ENCODE data around the gene TNFAIP8L3.

The TNFAIP8L3 gene

DNA sequence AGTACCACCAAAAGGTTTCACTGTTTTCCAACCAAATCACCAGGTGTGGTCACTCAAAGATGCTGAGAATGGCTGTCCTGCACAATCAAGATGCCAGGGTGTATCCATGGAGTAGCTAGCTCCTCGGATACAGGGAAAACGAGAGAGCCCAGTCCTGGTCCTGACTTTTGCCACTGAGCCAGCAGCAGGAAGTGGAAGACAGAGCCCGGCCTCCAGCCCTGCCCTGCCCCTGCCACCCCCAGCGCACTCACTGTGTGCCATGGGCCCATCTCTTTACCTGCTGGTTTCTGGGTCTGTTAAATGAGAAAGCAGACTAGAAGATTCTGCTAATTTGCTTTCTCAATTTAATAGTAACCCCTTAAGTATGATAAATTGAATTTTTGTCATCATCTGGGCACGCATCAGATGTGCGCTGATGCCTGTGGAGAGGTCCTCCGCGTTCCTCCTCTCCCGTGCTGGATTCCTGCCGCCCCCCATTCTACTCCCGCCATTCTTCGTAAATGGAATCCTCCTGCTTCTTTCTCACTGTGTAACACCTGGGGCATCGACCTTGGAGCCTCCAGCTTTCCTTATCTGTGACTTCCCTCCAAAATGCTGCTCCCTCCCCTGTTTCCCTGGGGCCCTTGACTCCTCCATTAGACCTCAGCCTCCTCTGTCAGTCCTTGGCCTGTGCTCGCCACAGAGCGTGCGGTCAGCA is 18.0 kb downstream of the TNFAIP8L3 start:
- Histone ChIP-seq H3K27ac (ENCODE audit: poor library complexity, severe bottlenecking) (no peak overlapping the region), H3K9me3 (ENCODE audit: severe bottlenecking) (no peaks in the 10 kb centered on the region), H3K27me3 (ENCODE audit: insufficient read depth, poor library complexity, severe bottlenecking) (no peaks in the 10 kb centered on the region), H3K36me3 (ENCODE audit: low read depth) (no peaks in the 10 kb centered on the region), H3K4me1 (ENCODE audit: insufficient read depth, poor library complexity, severe bottlenecking) (peaks cover 10% of the 10 kb centered on the region), H3K4me3 (ENCODE audit: severe bottlenecking) (no peak overlapping the region)
- no peak for ATAC-seq (ENCODE audit: low read depth)
- no peak for DNase-seq (ENCODE audit: low spot score)
- TF ChIP-seq, protein P1, sequence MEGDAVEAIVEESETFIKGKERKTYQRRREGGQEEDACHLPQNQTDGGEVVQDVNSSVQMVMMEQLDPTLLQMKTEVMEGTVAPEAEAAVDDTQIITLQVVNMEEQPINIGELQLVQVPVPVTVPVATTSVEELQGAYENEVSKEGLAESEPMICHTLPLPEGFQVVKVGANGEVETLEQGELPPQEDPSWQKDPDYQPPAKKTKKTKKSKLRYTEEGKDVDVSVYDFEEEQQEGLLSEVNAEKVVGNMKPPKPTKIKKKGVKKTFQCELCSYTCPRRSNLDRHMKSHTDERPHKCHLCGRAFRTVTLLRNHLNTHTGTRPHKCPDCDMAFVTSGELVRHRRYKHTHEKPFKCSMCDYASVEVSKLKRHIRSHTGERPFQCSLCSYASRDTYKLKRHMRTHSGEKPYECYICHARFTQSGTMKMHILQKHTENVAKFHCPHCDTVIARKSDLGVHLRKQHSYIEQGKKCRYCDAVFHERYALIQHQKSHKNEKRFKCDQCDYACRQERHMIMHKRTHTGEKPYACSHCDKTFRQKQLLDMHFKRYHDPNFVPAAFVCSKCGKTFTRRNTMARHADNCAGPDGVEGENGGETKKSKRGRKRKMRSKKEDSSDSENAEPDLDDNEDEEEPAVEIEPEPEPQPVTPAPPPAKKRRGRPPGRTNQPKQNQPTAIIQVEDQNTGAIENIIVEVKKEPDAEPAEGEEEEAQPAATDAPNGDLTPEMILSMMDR (IDR thresholded peaks at IDR 0.05; ENCODE audit: poor library complexity, severe bottlenecking), result no peak

DNA sequence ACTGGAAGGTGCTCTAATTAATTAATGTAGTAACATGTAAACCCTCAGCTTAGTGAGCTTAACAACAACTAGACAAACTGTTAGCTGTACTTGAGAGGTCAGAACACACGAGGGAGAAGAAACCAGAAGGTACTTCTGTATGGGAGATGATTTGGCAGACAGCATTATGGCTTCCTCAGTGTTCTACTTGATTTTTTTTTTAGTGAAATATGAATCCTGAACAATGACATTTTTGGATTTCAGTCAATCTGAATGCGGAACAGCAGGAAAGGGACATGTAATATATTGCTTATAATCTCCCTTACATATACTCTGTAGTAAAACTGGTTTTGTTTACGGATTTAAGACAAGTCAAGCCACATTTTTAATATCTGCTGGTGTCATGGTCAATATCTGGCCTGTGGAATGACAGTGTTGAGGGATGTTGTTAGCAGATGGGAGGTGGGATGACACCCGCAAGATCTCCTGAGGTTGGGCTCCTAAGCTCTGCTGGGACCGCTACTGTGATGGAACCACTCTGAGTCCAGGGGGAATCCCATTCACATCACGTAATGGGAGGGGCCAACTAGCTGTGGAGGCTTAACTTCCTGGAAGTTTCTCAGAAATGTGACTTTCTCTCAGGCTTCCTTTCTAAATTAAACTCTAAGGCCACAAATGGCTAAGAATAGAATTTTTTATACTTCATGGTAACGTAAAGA is 18.7 kb downstream of the TNFAIP8L3 start:
- Histone ChIP-seq H3K27me3 (ENCODE audit: insufficient read depth, poor library complexity, severe bottlenecking) (no peaks in the 10 kb centered on the region), H3K4me3 (ENCODE audit: severe bottlenecking) (no peak overlapping the region), H3K9me3 (ENCODE audit: severe bottlenecking) (no peaks in the 10 kb centered on the region), H3K4me1 (ENCODE audit: insufficient read depth, poor library complexity, severe bottlenecking) (peaks cover 10% of the 10 kb centered on the region), H3K27ac (ENCODE audit: poor library complexity, severe bottlenecking) (no peak overlapping the region), H3K36me3 (ENCODE audit: low read depth) (no peaks in the 10 kb centered on the region)
- TF ChIP-seq, protein P1 (IDR thresholded peaks at IDR 0.05; ENCODE audit: poor library complexity, severe bottlenecking), result no peak
- ATAC-seq (ENCODE audit: low read depth), result no peak
- DNase-seq (ENCODE audit: low spot score), result no peak

DNA sequence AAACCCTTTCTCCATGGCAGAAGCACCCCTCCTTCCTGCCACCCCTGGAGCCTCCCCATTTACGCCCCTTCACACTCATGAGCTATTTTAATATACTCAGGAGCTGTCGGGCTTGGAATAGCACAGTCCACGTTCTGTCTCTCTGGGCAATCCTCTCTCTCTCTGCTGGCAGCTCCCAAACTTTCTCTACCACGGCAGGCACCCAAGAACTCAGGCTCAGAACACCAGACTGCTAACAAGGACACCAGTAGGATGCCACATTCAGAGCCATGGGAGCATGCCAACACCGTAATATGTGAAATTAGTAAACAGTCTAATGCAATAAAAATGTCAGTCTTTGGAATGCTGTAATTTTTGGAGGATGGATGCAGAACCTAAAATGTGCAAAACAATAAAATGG is 19.3 kb downstream of the TNFAIP8L3 start:
- H3K4me1 ChIP-seq (ENCODE audit: insufficient read depth, poor library complexity, severe bottlenecking), result peaks cover 6% of the 10 kb centered on the region
- no peaks in the 10 kb centered on the region for H3K36me3 ChIP-seq (ENCODE audit: low read depth)
- no peaks in the 10 kb centered on the region for H3K9me3 ChIP-seq (ENCODE audit: severe bottlenecking)
- no peak overlapping the region for H3K4me3 ChIP-seq (ENCODE audit: severe bottlenecking)
- DNase-seq (ENCODE audit: low spot score) (no peak), ATAC-seq (ENCODE audit: low read depth) (no peak)
- H3K27me3 ChIP-seq (ENCODE audit: insufficient read depth, poor library complexity, severe bottlenecking), result no peaks in the 10 kb centered on the region
- H3K27ac ChIP-seq (ENCODE audit: poor library complexity, severe bottlenecking), result no peak overlapping the region
- TF ChIP-seq, protein P1 (IDR thresholded peaks at IDR 0.05; ENCODE audit: poor library complexity, severe bottlenecking), result no peak

DNA sequence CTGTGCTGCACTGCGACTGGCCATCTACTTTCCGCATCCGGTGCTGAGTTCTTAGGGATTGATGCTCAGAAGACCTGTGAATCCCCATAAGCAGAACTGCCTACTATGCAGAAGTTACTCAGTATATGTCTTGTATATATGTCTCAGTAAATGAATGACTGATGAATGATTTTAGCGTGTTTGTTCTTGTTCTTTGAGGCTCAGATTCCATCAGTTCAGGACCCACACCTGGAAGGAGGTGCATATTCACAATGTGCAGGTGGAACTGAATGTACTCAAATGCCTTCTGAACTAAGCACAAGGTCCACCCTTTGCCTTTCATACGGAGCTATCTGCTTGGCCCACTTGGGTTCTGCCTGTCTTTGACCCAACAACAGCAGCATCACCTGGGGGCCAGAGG is 19.8 kb downstream of the TNFAIP8L3 start:
- ATAC-seq (ENCODE audit: low read depth), result peak; percentile 29; the same call in 1 of the 3 replicates

More for the DNA sequence above, 19.8 kb downstream of the TNFAIP8L3 start:
- Histone ChIP-seq H3K4me1 (ENCODE audit: insufficient read depth, poor library complexity, severe bottlenecking) (peaks cover 2% of the 10 kb centered on the region), H3K36me3 (ENCODE audit: low read depth) (no peaks in the 10 kb centered on the region), H3K9me3 (ENCODE audit: severe bottlenecking) (no peaks in the 10 kb centered on the region), H3K27me3 (ENCODE audit: insufficient read depth, poor library complexity, severe bottlenecking) (no peaks in the 10 kb centered on the region), H3K27ac (ENCODE audit: poor library complexity, severe bottlenecking) (no peak overlapping the region), H3K4me3 (ENCODE audit: severe bottlenecking) (no peak overlapping the region)
- TF ChIP-seq, protein P1 (IDR thresholded peaks at IDR 0.05; ENCODE audit: poor library complexity, severe bottlenecking), result no peak
- DNase-seq (ENCODE audit: low spot score), result no peak
